ENCODE data around the gene BFSP2. TPM values are rescaled to one million over a fixed set of nuclear protein-coding genes. Genes with fewer than 3 reads are reported as not detected.

BFSP2 gene
- total RNA-seq, 1 experiment from 2014 or later = 0.67 TPM

DNA sequence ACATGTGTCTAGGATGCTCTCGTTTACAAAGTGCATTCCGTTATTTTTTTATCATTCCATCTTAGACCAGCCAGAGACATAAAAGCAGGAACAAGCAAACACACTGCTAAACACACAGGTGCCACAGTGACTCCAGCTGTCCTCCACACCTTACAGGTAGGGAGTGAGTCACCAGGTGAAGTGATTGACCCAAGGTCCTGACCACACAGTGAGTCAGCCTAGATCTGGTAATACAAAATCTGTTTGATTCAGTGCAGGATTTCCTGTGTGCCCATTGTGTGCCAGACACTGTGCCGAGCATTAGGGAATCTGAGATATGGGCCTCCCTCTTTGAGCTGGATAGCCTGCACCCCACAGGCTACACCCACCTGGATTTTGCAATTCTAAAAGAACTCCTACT, 16.7 kb upstream of the BFSP2 start:
- ChIA-PET CTCF (interaction anchor here (0.6 kb wide), 1 partner anchor 40 kb away, joined by 3 read pairs; no protein-coding TSS in a partner anchor), POLR2A (no interaction called here)
- H3K36me3 ChIP-seq (ENCODE audit: control insufficient read depth, insufficient read depth, low read length) = no peaks in the 10 kb centered on the region
- 0 out of 2 replicates have a peak, but pooled peaks cover 5% of the 10 kb centered on the region for H3K4me1 ChIP-seq (ENCODE audit: control insufficient read depth, insufficient read depth, low read length)
- H3K27ac ChIP-seq (ENCODE audit: low read length) = peak overlapping the region; percentile 7; the same call in 1 of the 2 replicates
- no peaks in the 10 kb centered on the region for H3K9me3 ChIP-seq (ENCODE audit: control insufficient read depth, insufficient read depth, low read depth, low read length)
- H3K4me3 ChIP-seq (ENCODE audit: low read depth in 2 of 2, low read length in 2 of 2) = no peak overlapping the region
- no peak for TF ChIP-seq POLR2AphosphoS5 (IDR thresholded peaks at IDR 0.05; ENCODE audit: low read depth, low read length)
- TF ChIP-seq, protein P1, sequence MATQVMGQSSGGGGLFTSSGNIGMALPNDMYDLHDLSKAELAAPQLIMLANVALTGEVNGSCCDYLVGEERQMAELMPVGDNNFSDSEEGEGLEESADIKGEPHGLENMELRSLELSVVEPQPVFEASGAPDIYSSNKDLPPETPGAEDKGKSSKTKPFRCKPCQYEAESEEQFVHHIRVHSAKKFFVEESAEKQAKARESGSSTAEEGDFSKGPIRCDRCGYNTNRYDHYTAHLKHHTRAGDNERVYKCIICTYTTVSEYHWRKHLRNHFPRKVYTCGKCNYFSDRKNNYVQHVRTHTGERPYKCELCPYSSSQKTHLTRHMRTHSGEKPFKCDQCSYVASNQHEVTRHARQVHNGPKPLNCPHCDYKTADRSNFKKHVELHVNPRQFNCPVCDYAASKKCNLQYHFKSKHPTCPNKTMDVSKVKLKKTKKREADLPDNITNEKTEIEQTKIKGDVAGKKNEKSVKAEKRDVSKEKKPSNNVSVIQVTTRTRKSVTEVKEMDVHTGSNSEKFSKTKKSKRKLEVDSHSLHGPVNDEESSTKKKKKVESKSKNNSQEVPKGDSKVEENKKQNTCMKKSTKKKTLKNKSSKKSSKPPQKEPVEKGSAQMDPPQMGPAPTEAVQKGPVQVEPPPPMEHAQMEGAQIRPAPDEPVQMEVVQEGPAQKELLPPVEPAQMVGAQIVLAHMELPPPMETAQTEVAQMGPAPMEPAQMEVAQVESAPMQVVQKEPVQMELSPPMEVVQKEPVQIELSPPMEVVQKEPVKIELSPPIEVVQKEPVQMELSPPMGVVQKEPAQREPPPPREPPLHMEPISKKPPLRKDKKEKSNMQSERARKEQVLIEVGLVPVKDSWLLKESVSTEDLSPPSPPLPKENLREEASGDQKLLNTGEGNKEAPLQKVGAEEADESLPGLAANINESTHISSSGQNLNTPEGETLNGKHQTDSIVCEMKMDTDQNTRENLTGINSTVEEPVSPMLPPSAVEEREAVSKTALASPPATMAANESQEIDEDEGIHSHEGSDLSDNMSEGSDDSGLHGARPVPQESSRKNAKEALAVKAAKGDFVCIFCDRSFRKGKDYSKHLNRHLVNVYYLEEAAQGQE (IDR thresholded peaks at IDR 0.05; ENCODE audit: insufficient read depth in 1 of 2, low read depth in 2 of 2, low read length in 1 of 2) = no peak
- TF ChIP-seq CTCF (IDR thresholded peaks at IDR 0.05) = no peak
- TF ChIP-seq SIN3A (IDR thresholded peaks at IDR 0.05; ENCODE audit: borderline replicate concordance, insufficient read depth, low read depth, low read length) = no peak
- no peak for TF ChIP-seq TCF7L2 (IDR thresholded peaks at IDR 0.05; ENCODE audit: low read depth, low read length)
- ATAC-seq = no peak
- intact Hi-C loops (cut with micrococcal nuclease; ENCODE audit: unreplicated experiment) = no loop called here
- H3K27me3 ChIP-seq (ENCODE audit: control insufficient read depth, insufficient read depth, low read length) = no peaks in the 10 kb centered on the region
- DNase-seq (ENCODE audit: low read depth, low spot score) = no peak
- BruUV-seq (replicated peaks) = no TSS peak
- in situ Hi-C loops (cut with HindIII; ENCODE audit: low pct_unique_long_range_greater_than_20kb, low sequenced_read_pairs) = no loop called here

- intact Hi-C loops (cut with micrococcal nuclease; ENCODE audit: unreplicated experiment) = loop anchor here (2.0 kb wide), 2 partner anchors 343 to 657 kb away; no protein-coding TSS in a partner anchor
- in situ Hi-C loops (cut with HindIII; ENCODE audit: low pct_unique_long_range_greater_than_20kb, low sequenced_read_pairs) = no loop called here
- H3K4me1 ChIP-seq (ENCODE audit: control insufficient read depth, insufficient read depth, low read length) = 0 out of 2 replicates have a peak, but pooled peaks cover 7% of the 10 kb centered on the region
- no peak overlapping the region for H3K4me3 ChIP-seq (ENCODE audit: low read depth in 2 of 2, low read length in 2 of 2)
- POLR2A ChIA-PET = no interaction called here
- no peaks in the 10 kb centered on the region for H3K27me3 ChIP-seq (ENCODE audit: control insufficient read depth, insufficient read depth, low read length)
- no peak for DNase-seq (ENCODE audit: low read depth, low spot score)
- no peaks in the 10 kb centered on the region for H3K9me3 ChIP-seq (ENCODE audit: control insufficient read depth, insufficient read depth, low read depth, low read length)
- no peaks in the 10 kb centered on the region for H3K36me3 ChIP-seq (ENCODE audit: control insufficient read depth, insufficient read depth, low read length)
- CTCF ChIA-PET = no interaction called here
- no peak for ATAC-seq
- TF ChIP-seq, protein P1 (IDR thresholded peaks at IDR 0.05; ENCODE audit: insufficient read depth in 1 of 2, low read depth in 2 of 2, low read length in 1 of 2) = no peak
- no peak for TF ChIP-seq CTCF (IDR thresholded peaks at IDR 0.05)
- no peak for TF ChIP-seq POLR2AphosphoS5 (IDR thresholded peaks at IDR 0.05; ENCODE audit: low read depth, low read length)
- TF ChIP-seq TCF7L2 (IDR thresholded peaks at IDR 0.05; ENCODE audit: low read depth, low read length) = no peak
- TF ChIP-seq SIN3A (IDR thresholded peaks at IDR 0.05; ENCODE audit: borderline replicate concordance, insufficient read depth, low read depth, low read length) = no peak
- no TSS peak for BruUV-seq (replicated peaks)
- H3K27ac ChIP-seq (ENCODE audit: low read length) = no peak overlapping the region; the same call in 1 of the 2 replicates
Observed at GRCh38 chr3:133383741-133384140, 16.1 kb upstream of the BFSP2 start.

Data from Panc1 (cell line).